HG03521 (cell line): Measurements from ENCODE around the gene CNTN4.

Source experiments
- ATAC-seq: cut with Tn5 transposase; IDR thresholded peaks from one replicate; pipeline ENCODE4 v1.9.1; 2021; ENCODE audit warnings: mild to moderate bottlenecking, moderate library complexity; ENCODE audit not compliant: unreplicated experiment

The CNTN4 gene

DNA sequence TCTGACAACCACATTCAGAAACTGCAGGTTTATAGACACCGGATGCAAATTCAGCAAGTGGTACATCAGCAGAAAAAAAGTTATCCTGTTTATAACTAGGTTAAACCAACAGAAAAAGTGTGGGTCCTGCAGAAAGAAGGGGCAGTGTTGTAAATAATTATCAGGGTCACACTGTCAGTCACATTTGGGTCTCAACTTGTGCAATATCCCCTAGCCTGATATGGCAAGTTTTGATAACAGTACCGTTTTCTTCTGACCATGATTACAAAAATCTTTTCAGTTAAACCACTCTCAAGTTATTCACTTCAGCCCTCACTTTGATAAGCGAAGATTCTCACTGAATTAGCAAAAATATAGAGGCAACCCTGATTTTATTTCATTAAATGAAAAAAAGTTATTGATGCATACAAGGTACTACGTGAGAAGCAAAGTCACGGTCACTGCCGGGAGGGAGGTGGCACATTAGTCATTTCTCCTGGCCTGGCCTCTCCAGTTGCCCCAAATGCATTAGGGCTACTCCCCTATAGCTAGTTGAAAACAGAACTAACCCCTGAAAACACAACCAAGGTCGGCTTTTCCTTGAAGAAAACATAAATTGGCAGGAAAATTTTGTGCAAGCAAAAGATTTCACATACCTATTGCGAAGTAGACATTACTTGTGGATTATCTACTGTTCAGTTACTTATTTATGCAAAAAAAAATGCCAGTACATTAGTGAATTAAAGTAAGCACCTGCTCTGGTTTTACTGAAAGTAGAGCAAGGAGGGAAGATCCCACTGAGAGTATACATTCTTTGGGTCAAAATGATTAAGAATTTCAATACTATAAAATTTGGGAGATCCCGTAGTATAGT lies 982.9 kb downstream of the CNTN4 start:
- ATAC-seq: no peak

GRCh38 chr3:3082234-3082924 lies 983.7 kb downstream of the CNTN4 start:
- no peak for ATAC-seq

DNA sequence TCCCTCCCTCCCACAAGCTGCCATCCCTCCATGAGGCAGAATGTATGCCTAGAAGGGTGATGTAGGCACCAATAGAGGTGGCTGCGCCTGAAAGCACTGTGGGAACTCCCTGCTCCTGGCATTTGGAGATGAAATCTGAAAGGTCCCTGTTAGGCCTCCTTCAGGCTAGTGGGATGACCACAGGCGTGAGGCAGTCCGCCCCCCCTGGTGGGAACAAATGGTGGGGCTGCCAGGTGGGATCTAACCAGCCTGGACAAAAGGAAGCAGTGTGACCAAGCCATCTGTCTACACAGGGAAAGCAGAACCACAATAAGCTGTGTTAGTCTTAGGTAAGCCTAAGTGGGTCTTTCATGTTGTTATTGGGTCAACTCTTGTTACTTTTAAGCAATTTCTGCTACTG lies 986.2 kb downstream of the CNTN4 start:
- no peak for ATAC-seq

- ATAC-seq: no peak
These were observed 987.1 kb downstream of the CNTN4 start for GRCh38 chr3:3085782-3086181.

- ATAC-seq: no peak
These were observed 987.6 kb downstream of the CNTN4 start for GRCh38 chr3:3086239-3086638.

GRCh38 chr3:3087279-3087678 lies 988.6 kb downstream of the CNTN4 start:
- no peak for ATAC-seq

- ATAC-seq: no peak
These were observed 989.2 kb downstream of the CNTN4 start for GRCh38 chr3:3087716-3088465.

- peak; percentile 96 for ATAC-seq
These were observed 990.4 kb downstream of the CNTN4 start for GRCh38 chr3:3089017-3089416.

- no peak for ATAC-seq
These were observed 999.3 kb downstream of the CNTN4 start for GRCh38 chr3:3097958-3098357.

DNA sequence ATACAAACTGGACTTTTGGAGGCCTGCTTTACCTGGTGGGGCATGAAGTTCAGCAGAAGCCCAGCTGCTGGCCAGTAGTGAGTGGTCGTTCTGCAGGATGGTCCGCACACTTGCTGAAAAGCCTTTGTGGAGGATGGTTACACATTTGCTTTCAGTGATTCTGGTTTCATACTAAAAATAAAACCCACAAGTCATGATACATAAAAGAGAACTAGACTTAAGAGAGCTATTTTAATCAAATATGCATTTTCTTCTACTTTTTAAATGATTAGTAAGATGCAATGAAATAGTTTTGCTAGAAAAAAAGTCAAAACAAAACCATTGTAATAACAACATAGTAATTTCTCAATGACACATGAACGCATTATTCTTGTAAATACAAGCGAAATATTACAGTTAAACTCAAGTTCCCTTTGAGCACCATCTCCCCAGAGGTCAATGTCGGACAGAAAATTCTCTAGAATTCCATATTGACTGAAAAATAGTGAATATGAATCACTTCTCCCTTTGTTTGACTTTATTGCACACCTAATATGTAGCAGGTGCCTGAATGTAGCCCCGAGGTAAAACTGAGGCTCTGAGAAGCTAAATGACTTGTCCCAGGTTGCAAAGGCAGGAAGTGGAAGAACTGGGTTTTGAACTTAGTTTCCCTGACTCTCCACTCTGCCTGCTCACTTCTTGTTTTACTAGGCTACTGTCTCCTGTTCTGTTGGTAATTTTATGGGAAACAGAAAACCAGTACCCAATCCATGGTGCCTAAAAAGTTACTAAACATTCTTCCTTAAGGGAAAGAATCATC lies 1003.2 kb downstream of the CNTN4 start:
- no peak for ATAC-seq

DNA sequence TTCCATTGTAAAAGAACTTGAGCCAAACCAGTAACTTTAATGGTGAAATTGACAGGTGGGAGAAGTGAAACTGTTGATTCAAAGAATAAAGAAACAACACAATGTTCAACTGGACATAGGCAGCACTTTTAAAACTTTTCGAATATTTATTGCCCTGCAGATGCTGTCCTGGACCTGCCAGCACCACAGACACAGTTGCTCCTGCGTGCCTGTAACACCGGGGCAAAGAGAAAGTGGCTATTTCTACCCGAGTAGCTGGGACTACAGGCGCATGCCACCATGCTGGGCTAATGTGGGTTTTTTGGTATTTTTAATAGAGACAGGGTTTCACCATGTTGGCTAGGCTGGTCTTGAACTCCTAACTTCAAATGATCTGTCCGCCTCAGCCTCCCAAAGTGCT lies 1004.1 kb downstream of the CNTN4 start:
- ATAC-seq: no peak

GRCh38 chr3:3105246-3105645 lies 1006.6 kb downstream of the CNTN4 start:
- ATAC-seq: no peak

- no peak for ATAC-seq
These were observed 1007.1 kb downstream of the CNTN4 start for GRCh38 chr3:3105815-3106214.

GRCh38 chr3:3107181-3107580 lies 1008.5 kb downstream of the CNTN4 start:
- no peak for ATAC-seq
